HEK293 (cell line): ENCODE data around the gene PHF20.

Experiments used
- CTCF ChIA-PET: fragments of 350-600 bp; formaldehyde crosslinking; extraction: SDS; loops from one replicate; lab custom pipeline; 2021; ENCODE audit warnings: antibody characterized with exemption; lab: Yijun Ruan, JAX
- POLR2A ChIA-PET: fragments of 300-600 bp; formaldehyde crosslinking; extraction: SDS; loops from one replicate; lab custom pipeline; 2020; ENCODE audit warnings: antibody characterized with exemption, inconsistent platforms; lab: Yijun Ruan, JAX
- H3K27ac ChIP-seq: fragments of 200-500 bp; sonication (Bioruptor generic); 2 replicates; pipeline ENCODE4 v1.5.1; 2014; ENCODE audit warnings: low read depth, low read length, control low read depth, inconsistent platforms; ENCODE audit errors: extremely low read depth
- H3K36me3 ChIP-seq, 2 experiments: fragments of 200-500 bp in 1 of 2; sonication (Bioruptor generic) in 1 of 2; 1 replicate in 1 of 2; 2 replicates in 1 of 2; pipeline ENCODE4 v1.5.1; 2014 to 2017; ENCODE audit warnings: inconsistent platforms in 2 of 2, low read length in 2 of 2; ENCODE audit not compliant: control insufficient read depth in 2 of 2, insufficient read depth in 1 of 2
- H3K4me1 ChIP-seq: fragments of 200-500 bp; sonication (Bioruptor generic); 2 replicates; pipeline ENCODE4 v1.5.1; 2014; ENCODE audit warnings: mild to moderate bottlenecking, low read length, inconsistent platforms; ENCODE audit not compliant: control insufficient read depth, insufficient read depth
- H3K4me3 ChIP-seq: 2 replicates; pipeline ENCODE4 v1.5.1; 2011; ENCODE audit warnings: low read depth, mild to moderate bottlenecking, control low read depth, low read length, moderate library complexity
- H3K9me3 ChIP-seq: fragments of 200-500 bp; sonication (Bioruptor generic); 2 replicates; pipeline ENCODE4 v1.5.1; 2014; ENCODE audit warnings: low read depth, low read length, inconsistent platforms; ENCODE audit not compliant: control insufficient read depth, insufficient read depth
- IKZF3 ChIP-seq: fragments of 450-650 bp; IDR thresholded peaks from 2 replicates; pipeline ENCODE4 v1.5.0; 2018; ENCODE audit warnings: missing biosample characterization, mild to moderate bottlenecking, missing genetic modification characterization, moderate library complexity
- KLF8 ChIP-seq: fragments of 450-650 bp; formaldehyde crosslinking; IDR thresholded peaks from 2 replicates; pipeline ENCODE4 v1.5.1; 2016; ENCODE audit warnings: missing biosample characterization, missing genetic modification characterization
- SCRT1 ChIP-seq: fragments of 450-650 bp; formaldehyde crosslinking; IDR thresholded peaks from 2 replicates; pipeline ENCODE4 v1.5.1; 2016; ENCODE audit warnings: missing biosample characterization, missing genetic modification characterization, borderline replicate concordance
- TCF7L2 ChIP-seq: IDR thresholded peaks from 2 replicates; pipeline ENCODE4 v1.6.1; 2011; ENCODE audit warnings: low read depth, mild to moderate bottlenecking, inconsistent platforms, low read length, moderate library complexity, borderline replicate concordance
- YY1 ChIP-seq: fragments of 450-650 bp; formaldehyde crosslinking; IDR thresholded peaks from 2 replicates; pipeline ENCODE4 v1.5.1; 2018; ENCODE audit warnings: missing biosample characterization, missing genetic modification characterization
- ZBTB17 ChIP-seq: fragments of 450-650 bp; formaldehyde crosslinking; IDR thresholded peaks from 2 replicates; pipeline ENCODE4 v1.5.1; 2016; ENCODE audit warnings: missing biosample characterization, missing genetic modification characterization
- ZBTB26 ChIP-seq: fragments of 450-650 bp; formaldehyde crosslinking; optimal IDR thresholded peaks from 2 replicates; pipeline ENCODE3; 2016; ENCODE audit warnings: missing biosample characterization, mild to moderate bottlenecking, missing genetic modification characterization
- ZBTB8A ChIP-seq: fragments of 450-650 bp; formaldehyde crosslinking; IDR thresholded peaks from 2 replicates; pipeline ENCODE4 v1.5.1; 2016; ENCODE audit warnings: missing biosample characterization, missing genetic modification characterization
- ZFP69B ChIP-seq: fragments of 450-650 bp; formaldehyde crosslinking; IDR thresholded peaks from 2 replicates; pipeline ENCODE4 v1.5.1; 2016; ENCODE audit warnings: missing biosample characterization, missing genetic modification characterization
- ZIC2 ChIP-seq: fragments of 450-650 bp; formaldehyde crosslinking; IDR thresholded peaks from 2 replicates; pipeline ENCODE4 v1.5.1; 2016; ENCODE audit warnings: missing biosample characterization, missing genetic modification characterization
- ZNF214 ChIP-seq: fragments of 450-650 bp; formaldehyde crosslinking; IDR thresholded peaks from 2 replicates; pipeline ENCODE4 v1.5.1; 2017; ENCODE audit warnings: missing biosample characterization, mild to moderate bottlenecking, missing genetic modification characterization, borderline replicate concordance
- ZNF223 ChIP-seq: fragments of 450-650 bp; formaldehyde crosslinking; IDR thresholded peaks from 2 replicates; pipeline ENCODE4 v1.5.1; 2016; ENCODE audit warnings: missing biosample characterization, missing genetic modification characterization
- ZNF510 ChIP-seq: fragments of 450-650 bp; formaldehyde crosslinking; IDR thresholded peaks from 2 replicates; pipeline ENCODE4 v1.5.1; 2018; ENCODE audit warnings: mild to moderate bottlenecking, missing genetic modification characterization, missing biosample characterization; ENCODE audit not compliant: insufficient replicate concordance
- ZNF654 ChIP-seq: fragments of 450-650 bp; formaldehyde crosslinking; IDR thresholded peaks from 2 replicates; pipeline ENCODE4 v1.5.1; 2016; ENCODE audit warnings: low read depth, missing biosample characterization, missing genetic modification characterization
- ZNF677 ChIP-seq: fragments of 450-650 bp; IDR thresholded peaks from 2 replicates; pipeline ENCODE4 v1.5.0; 2018; ENCODE audit warnings: missing biosample characterization, mild to moderate bottlenecking, missing genetic modification characterization, moderate library complexity
- ZNF791 ChIP-seq: fragments of 450-650 bp; formaldehyde crosslinking; IDR thresholded peaks from 2 replicates; pipeline ENCODE4 v1.5.1; 2016; ENCODE audit warnings: missing biosample characterization, missing genetic modification characterization
- ZNF830 ChIP-seq: fragments of 450-650 bp; IDR thresholded peaks from 2 replicates; pipeline ENCODE4 v1.5.0; 2018; ENCODE audit warnings: missing biosample characterization, missing genetic modification characterization, low read depth, mild to moderate bottlenecking, moderate library complexity
- ZSCAN16 ChIP-seq: fragments of 450-650 bp; formaldehyde crosslinking; IDR thresholded peaks from 2 replicates; pipeline ENCODE4 v1.5.1; 2016; ENCODE audit warnings: missing biosample characterization, missing genetic modification characterization
- TF ChIP-seq, protein P1 (sequence below): fragments of 450-650 bp; formaldehyde crosslinking; conservative IDR thresholded peaks from 2 replicates; pipeline ENCODE4 v1.5.1; 2016; ENCODE audit warnings: low read depth, missing biosample characterization, missing genetic modification characterization
- TF ChIP-seq, protein P2 (sequence below): fragments of 450-650 bp; formaldehyde crosslinking; IDR thresholded peaks from 2 replicates; pipeline ENCODE4 v1.5.1; 2016; ENCODE audit warnings: missing biosample characterization, missing genetic modification characterization, borderline replicate concordance
- TF ChIP-seq, protein P3 (sequence below): fragments of 450-650 bp; formaldehyde crosslinking; IDR thresholded peaks from 2 replicates; pipeline ENCODE4; 2016; ENCODE audit warnings: missing biosample characterization, missing genetic modification characterization
- TF ChIP-seq, protein P4 (sequence below): fragments of 450-650 bp; formaldehyde crosslinking; IDR thresholded peaks from 2 replicates; pipeline ENCODE4 v1.5.1; 2016; ENCODE audit warnings: missing biosample characterization, missing genetic modification characterization

The PHF20 gene

DNA sequence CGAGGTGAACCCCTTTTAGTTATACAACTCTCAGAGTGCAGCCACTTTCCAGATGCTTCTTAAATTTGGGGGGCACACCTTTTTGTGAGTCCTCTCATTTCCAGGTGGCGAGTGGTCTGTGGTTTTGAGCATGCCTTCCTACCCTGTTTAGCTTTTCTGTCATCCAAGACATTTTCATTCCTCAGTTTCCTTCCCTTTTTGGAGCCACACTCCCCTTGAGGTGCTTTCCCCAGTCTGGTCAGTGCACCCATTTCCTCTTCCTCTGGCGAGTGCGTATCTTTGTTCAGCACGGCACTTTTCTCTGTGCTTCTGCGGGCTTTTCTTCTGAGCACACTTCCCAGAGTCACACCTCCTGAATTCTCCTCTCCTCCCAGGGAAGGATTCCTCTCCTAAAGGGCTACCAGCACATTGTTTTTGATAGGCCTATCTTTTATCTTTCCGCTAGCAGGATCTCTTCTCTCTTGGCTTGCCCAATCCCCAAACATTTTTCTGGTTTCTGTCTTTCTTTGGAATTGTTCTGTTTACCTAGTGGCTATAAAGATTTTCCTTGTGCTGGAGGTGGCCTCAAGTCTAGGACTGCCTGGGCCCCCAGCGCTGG lies 1.4 kb downstream of the PHF20 start (continued):
- peak; percentile 76 for TF ChIP-seq ZBTB17 (tag by site-specific recombination)
- TF ChIP-seq ZNF510 (tag by site-specific recombination), result no peak
- TF ChIP-seq SCRT1, result no peak
- TF ChIP-seq, protein P1, sequence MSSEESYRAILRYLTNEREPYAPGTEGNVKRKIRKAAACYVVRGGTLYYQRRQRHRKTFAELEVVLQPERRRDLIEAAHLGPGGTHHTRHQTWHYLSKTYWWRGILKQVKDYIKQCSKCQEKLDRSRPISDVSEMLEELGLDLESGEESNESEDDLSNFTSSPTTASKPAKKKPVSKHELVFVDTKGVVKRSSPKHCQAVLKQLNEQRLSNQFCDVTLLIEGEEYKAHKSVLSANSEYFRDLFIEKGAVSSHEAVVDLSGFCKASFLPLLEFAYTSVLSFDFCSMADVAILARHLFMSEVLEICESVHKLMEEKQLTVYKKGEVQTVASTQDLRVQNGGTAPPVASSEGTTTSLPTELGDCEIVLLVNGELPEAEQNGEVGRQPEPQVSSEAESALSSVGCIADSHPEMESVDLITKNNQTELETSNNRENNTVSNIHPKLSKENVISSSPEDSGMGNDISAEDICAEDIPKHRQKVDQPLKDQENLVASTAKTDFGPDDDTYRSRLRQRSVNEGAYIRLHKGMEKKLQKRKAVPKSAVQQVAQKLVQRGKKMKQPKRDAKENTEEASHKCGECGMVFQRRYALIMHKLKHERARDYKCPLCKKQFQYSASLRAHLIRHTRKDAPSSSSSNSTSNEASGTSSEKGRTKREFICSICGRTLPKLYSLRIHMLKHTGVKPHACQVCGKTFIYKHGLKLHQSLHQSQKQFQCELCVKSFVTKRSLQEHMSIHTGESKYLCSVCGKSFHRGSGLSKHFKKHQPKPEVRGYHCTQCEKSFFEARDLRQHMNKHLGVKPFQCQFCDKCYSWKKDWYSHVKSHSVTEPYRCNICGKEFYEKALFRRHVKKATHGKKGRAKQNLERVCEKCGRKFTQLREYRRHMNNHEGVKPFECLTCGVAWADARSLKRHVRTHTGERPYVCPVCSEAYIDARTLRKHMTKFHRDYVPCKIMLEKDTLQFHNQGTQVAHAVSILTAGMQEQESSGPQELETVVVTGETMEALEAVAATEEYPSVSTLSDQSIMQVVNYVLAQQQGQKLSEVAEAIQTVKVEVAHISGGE, result peak; percentile 74
- TF ChIP-seq, protein P2, sequence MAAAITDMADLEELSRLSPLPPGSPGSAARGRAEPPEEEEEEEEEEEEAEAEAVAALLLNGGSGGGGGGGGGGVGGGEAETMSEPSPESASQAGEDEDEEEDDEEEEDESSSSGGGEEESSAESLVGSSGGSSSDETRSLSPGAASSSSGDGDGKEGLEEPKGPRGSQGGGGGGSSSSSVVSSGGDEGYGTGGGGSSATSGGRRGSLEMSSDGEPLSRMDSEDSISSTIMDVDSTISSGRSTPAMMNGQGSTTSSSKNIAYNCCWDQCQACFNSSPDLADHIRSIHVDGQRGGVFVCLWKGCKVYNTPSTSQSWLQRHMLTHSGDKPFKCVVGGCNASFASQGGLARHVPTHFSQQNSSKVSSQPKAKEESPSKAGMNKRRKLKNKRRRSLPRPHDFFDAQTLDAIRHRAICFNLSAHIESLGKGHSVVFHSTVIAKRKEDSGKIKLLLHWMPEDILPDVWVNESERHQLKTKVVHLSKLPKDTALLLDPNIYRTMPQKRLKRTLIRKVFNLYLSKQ, result no peak
- no peak for TF ChIP-seq ZNF654 (tag by site-specific recombination)
- no peak for TF ChIP-seq YY1
- peak; percentile 57; the same call in 1 of the 2 replicates for TF ChIP-seq IKZF3 (tag by site-specific recombination)
- no peak for TF ChIP-seq ZNF791 (tag by site-specific recombination)

DNA sequence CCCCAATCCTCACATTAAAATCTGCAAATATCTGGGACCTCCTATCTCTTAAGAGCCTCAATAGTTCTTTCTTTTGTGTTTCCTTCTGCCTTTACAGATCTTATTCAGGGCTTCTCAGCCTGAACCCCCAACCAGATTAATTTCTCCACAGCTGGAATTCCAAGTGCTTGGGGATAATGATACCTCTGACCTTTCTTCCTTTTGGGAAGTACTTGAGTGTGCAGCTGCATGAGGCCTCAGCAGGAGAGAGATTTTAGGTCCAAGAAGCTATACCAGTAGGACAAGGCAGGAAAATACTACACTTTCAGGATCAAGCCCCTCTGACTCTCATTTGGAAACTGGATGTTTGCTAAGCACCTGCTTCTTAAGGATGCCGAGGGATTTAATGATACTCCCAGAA lies 2.6 kb downstream of the PHF20 start:
- Histone ChIP-seq H3K27ac (no peak overlapping the region), H3K9me3 (no peaks in the 10 kb centered on the region), H3K4me3 (no peak overlapping the region), H3K4me1 (peaks cover 23% of the 10 kb centered on the region), H3K36me3 (peaks cover 0 to 15% of the 10 kb centered on the region in 2 experiments; a peak in 2 of 3 replicates)
- ChIA-PET POLR2A (interaction anchor here (1.0 kb wide), 1 partner anchor 25 kb away, joined by 3 read pairs; no protein-coding TSS in a partner anchor), CTCF (interaction anchor here (0.6 to 1.6 kb wide), 2 partner anchors 110 to 1048 kb away, joined by 3 to 5 read pairs; no protein-coding TSS in a partner anchor)
- no peak for TF ChIP-seq ZNF677 (tag by site-specific recombination)
- TF ChIP-seq ZIC2 (tag by site-specific recombination), result peak; percentile 90
- no peak for TF ChIP-seq ZBTB26
- no peak for TF ChIP-seq KLF8 (tag by site-specific recombination)
- no peak for TF ChIP-seq ZFP69B (tag by site-specific recombination)
- no peak for TF ChIP-seq TCF7L2
- TF ChIP-seq, protein P3, sequence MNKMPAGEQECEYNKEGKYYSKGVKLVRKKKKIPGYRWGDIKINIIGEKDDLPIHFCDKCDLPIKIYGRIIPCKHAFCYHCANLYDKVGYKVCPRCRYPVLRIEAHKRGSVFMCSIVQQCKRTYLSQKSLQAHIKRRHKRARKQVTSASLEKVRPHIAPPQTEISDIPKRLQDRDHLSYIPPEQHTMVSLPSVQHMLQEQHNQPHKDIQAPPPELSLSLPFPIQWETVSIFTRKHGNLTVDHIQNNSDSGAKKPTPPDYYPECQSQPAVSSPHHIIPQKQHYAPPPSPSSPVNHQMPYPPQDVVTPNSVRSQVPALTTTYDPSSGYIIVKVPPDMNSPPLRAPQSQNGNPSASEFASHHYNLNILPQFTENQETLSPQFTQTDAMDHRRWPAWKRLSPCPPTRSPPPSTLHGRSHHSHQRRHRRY (tag by site-specific recombination), result no peak
- TF ChIP-seq ZNF830 (tag by site-specific recombination), result no peak
- TF ChIP-seq ZNF223 (tag by site-specific recombination), result no peak
- no peak for TF ChIP-seq ZNF214 (tag by site-specific recombination)
- peak; percentile 31; the same call in 1 of the 2 replicates for TF ChIP-seq IKZF3 (tag by site-specific recombination)
- peak; percentile 71 for TF ChIP-seq ZSCAN16 (tag by site-specific recombination)
- no peak for TF ChIP-seq ZBTB8A (tag by site-specific recombination)
- TF ChIP-seq, protein P4, sequence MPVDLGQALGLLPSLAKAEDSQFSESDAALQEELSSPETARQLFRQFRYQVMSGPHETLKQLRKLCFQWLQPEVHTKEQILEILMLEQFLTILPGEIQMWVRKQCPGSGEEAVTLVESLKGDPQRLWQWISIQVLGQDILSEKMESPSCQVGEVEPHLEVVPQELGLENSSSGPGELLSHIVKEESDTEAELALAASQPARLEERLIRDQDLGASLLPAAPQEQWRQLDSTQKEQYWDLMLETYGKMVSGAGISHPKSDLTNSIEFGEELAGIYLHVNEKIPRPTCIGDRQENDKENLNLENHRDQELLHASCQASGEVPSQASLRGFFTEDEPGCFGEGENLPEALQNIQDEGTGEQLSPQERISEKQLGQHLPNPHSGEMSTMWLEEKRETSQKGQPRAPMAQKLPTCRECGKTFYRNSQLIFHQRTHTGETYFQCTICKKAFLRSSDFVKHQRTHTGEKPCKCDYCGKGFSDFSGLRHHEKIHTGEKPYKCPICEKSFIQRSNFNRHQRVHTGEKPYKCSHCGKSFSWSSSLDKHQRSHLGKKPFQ (tag by site-specific recombination), result no peak
